Lung (tissue), 12 donors: ENCODE results near the gene SULT1A2. TPM values are rescaled to one million over a fixed set of nuclear protein-coding genes. Genes with fewer than 3 reads are reported as not detected.
A peak's percentile ranks its signal among the peaks of the same experiment; 100 is the strongest.

Source experiments
- ATAC-seq: fragments of 200-7000 bp; cut with Tn5 transposase; one replicate; pipeline ENCODE4 v1.9.1; 2020; ENCODE audit warnings: moderate number of reproducible peaks; ENCODE audit not compliant: insufficient read depth, low FRiP score
- DNase-seq, 3 donors: peaks; one replicate each; pipeline ENCODE4 v3.0.0-alpha.2; 2013 to 2017
- H3K27ac ChIP-seq, 2 donors: one replicate each; pipeline ENCODE4 v1.5.1; 2013; ENCODE audit warnings: mild to moderate bottlenecking in 2 of 2, moderate library complexity in 2 of 2, control low read depth in 1 of 2, inconsistent platforms in 1 of 2, low read depth in 1 of 2, low read length in 1 of 2
- H3K27me3 ChIP-seq, 3 donors: one replicate each; pipeline ENCODE4 v1.5.1; 2013; ENCODE audit warnings: low read length in 2 of 3; ENCODE audit not compliant: control insufficient read depth in 3 of 3, insufficient read depth in 3 of 3
- H3K36me3 ChIP-seq, 4 donors: one replicate each; pipeline ENCODE4 v1.5.1; 2013; ENCODE audit warnings: low read length in 4 of 4, mild to moderate bottlenecking in 1 of 4, moderate library complexity in 1 of 4; ENCODE audit not compliant: control insufficient read depth in 4 of 4, insufficient read depth in 4 of 4
- H3K4me1 ChIP-seq, 5 donors: one replicate each; pipeline ENCODE4 v1.5.1; 2013; ENCODE audit warnings: low read length in 5 of 5, mild to moderate bottlenecking in 2 of 5, moderate library complexity in 1 of 5; ENCODE audit not compliant: control insufficient read depth in 5 of 5, insufficient read depth in 5 of 5
- H3K4me3 ChIP-seq: one replicate; pipeline ENCODE4 v1.5.1; 2013; ENCODE audit warnings: mild to moderate bottlenecking, control low read depth, moderate library complexity
- H3K9ac ChIP-seq, 2 donors: one replicate each; pipeline ENCODE4 v1.5.1; 2013; ENCODE audit warnings: low read length in 2 of 2, control low read depth in 1 of 2; ENCODE audit not compliant: insufficient read depth in 1 of 2
- H3K9me3 ChIP-seq, 4 donors: one replicate each; pipeline ENCODE4 v1.5.1; 2013; ENCODE audit warnings: low read length in 3 of 4, mild to moderate bottlenecking in 1 of 4, moderate library complexity in 1 of 4; ENCODE audit not compliant: control insufficient read depth in 4 of 4, insufficient read depth in 3 of 4
- CTCF ChIP-seq: IDR thresholded peaks from 2 replicates; pipeline ENCODE4 v1.5.1; 2012; ENCODE audit warnings: mild to moderate bottlenecking; ENCODE audit errors: control extremely low read depth, extremely low read depth
- WGBS, 2 donors: extraction: QIAGEN DNeasy Blood & Tissue Kit; methylation state at CpG; one replicate each; pipeline ENCODE4 v1.1.7; 2013; 5-methylcytosine and 5-hydroxymethylcytosine counted together
- polyA plus RNA-seq, 2 donors: library from polyadenylated mRNA; stranded (reverse); fragments of 200-250 nt; gene quantifications; one replicate each; pipeline ENCODE4 v1.2.1, GENCODE V29; 2013
- total RNA-seq, 2 donors: library from RNA; depleted of rRNA in 1 of 2; stranded (reverse); fragments of >200 nt in 1 of 2; gene quantifications; one replicate each; pipeline ENCODE4 v1.2.1, GENCODE V29; 2014 to 2021
- donor health status: control.
- donor health status: control.
- donor health status: Bipolar disorder and iron deficiency.
- donor health status: healthy.
- donor health status: DM: yes; HTN: yes; CAD: no.

SULT1A2 gene
- total and polyA plus RNA-seq, 4 donors, result 3.7 to 14.2 (median 6.1) TPM

DNA sequence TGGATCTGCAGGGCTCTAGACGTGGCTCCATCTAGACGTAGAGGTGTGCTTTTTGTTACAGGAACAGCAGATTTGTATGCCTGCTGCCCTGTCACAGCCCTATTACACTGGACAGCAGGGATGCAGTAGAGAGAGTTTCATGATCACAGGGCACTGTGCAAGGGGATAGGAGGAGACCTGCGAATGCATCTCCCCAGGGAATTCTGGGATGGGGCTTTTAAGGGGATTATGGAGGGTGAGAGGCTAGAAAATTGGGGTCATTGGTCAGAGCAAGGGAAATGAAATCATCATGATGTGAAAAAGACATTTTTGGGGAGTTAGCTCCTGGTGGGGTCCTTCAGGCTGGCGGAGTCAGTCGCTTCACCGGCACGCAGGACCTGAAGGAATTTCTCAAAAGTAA lies 54.2 kb downstream of the SULT1A2 start:
- Histone ChIP-seq H3K27ac (peak overlapping the region in 1 of 2 donors; percentile 68), H3K4me3 (no peak overlapping the region), H3K9ac (no peak overlapping the region), H3K9me3 (peaks cover 0 to 3% (median 0%) of the 10 kb centered on the region in 4 donors), H3K27me3 (no peaks in the 10 kb centered on the region), H3K4me1 (peaks cover 0 to 12% (median 5%) of the 10 kb centered on the region in 5 donors), H3K36me3 (no peaks in the 10 kb centered on the region)
- 59 to 83% methylated on average over 7 of the region's 7 CpGs for WGBS, 2 donors
- DNase-seq (no peak), ATAC-seq (no peak)
- no peak for TF ChIP-seq CTCF

Other genes starting within 250 kb of the SULT1A2 start
- gene NPIPB6, start 233.5 kb downstream of the SULT1A2 start, total RNA-seq, result 1 to 10 TPM; 2.0 to 6.1 TPM
- under 1 TPM; 0.14 to 0.87 TPM for gene NPIPB6, start 233.5 kb downstream of the SULT1A2 start, polyA plus RNA-seq
- 10 to 100 TPM; 56.8 to 95.8 TPM for gene EIF3CL, start 193.2 kb downstream of the SULT1A2 start, total RNA-seq
- 10 to 100 TPM; 45.9 to 60.5 TPM for gene EIF3CL, start 193.2 kb downstream of the SULT1A2 start, polyA plus RNA-seq
- not detected for gene NPIPB7, start 124.7 kb downstream of the SULT1A2 start, total RNA-seq
- gene NPIPB7, start 124.7 kb downstream of the SULT1A2 start, polyA plus RNA-seq, result under 1 TPM; 0.21 to 0.28 TPM
- gene CLN3, start 105.0 kb downstream of the SULT1A2 start, total RNA-seq, result 10 to 100 TPM; 42.4 to 64.8 TPM
- gene CLN3, start 105.0 kb downstream of the SULT1A2 start, polyA plus RNA-seq, result 10 to 100 TPM; 50.1 to 62.2 TPM
- 10 to 100 TPM in 1 of 2 donors, 1 to 10 TPM in 1; 8.0 to 24.7 TPM for gene APOBR, start 102.4 kb downstream of the SULT1A2 start, total RNA-seq
- gene APOBR, start 102.4 kb downstream of the SULT1A2 start, polyA plus RNA-seq, result 10 to 100 TPM; 26.0 to 43.2 TPM
- gene IL27, start 90.2 kb downstream of the SULT1A2 start, total RNA-seq, result 1 to 10 TPM in 1 of 2 donors, not detected in 1; 1.1 TPM
- gene IL27, start 90.2 kb downstream of the SULT1A2 start, polyA plus RNA-seq, result 1 to 10 TPM in 1 of 2 donors, under 1 TPM in 1; 0.37 to 1.8 TPM
- 100 to 1,000 TPM in 1 of 2 donors, 1 to 10 TPM in 1; 8.0 to 212 TPM for gene NUPR1, start 58.1 kb downstream of the SULT1A2 start, total RNA-seq
- 100 to 1,000 TPM; 192 to 828 TPM for gene NUPR1, start 58.1 kb downstream of the SULT1A2 start, polyA plus RNA-seq
- 10 to 100 TPM; 17.8 to 30.4 TPM for gene SGF29, start 43.1 kb downstream of the SULT1A2 start, total RNA-seq
- 10 to 100 TPM; 18.5 to 46.6 TPM for gene SGF29, start 43.1 kb downstream of the SULT1A2 start, polyA plus RNA-seq
- 10 to 100 TPM; 37.3 to 43.1 TPM for gene SULT1A1, start 13.0 kb upstream of the SULT1A2 start, total RNA-seq
- 100 to 1,000 TPM in 1 of 2 donors, 10 to 100 TPM in 1; 34.6 to 118 TPM for gene SULT1A1, start 13.0 kb upstream of the SULT1A2 start, polyA plus RNA-seq
- gene NPIPB8, start 41.0 kb upstream of the SULT1A2 start, total RNA-seq, result 1 to 10 TPM in 1 of 2 donors, under 1 TPM in 1; 0.74 to 1.6 TPM
- gene NPIPB8, start 41.0 kb upstream of the SULT1A2 start, polyA plus RNA-seq, result not detected
- gene EIF3C, start 114.4 kb upstream of the SULT1A2 start, total RNA-seq, result 100 to 1,000 TPM; 334 to 382 TPM
- gene EIF3C, start 114.4 kb upstream of the SULT1A2 start, polyA plus RNA-seq, result 100 to 1,000 TPM; 324 to 984 TPM
- gene NPIPB9, start 154.7 kb upstream of the SULT1A2 start, total RNA-seq, result 1 to 10 TPM; 2.8 to 5.5 TPM
- gene NPIPB9, start 154.7 kb upstream of the SULT1A2 start, polyA plus RNA-seq, result under 1 TPM; 0.35 to 0.73 TPM
- gene ATXN2L, start 225.9 kb upstream of the SULT1A2 start, total RNA-seq, result 100 to 1,000 TPM in 1 of 2 donors, 10 to 100 TPM in 1; 73.0 to 140 TPM
- gene ATXN2L, start 225.9 kb upstream of the SULT1A2 start, polyA plus RNA-seq, result 100 to 1,000 TPM in 1 of 2 donors, 10 to 100 TPM in 1; 72.1 to 109 TPM
- gene TUFM, start 249.3 kb upstream of the SULT1A2 start, total RNA-seq, result 100 to 1,000 TPM in 1 of 2 donors, 10 to 100 TPM in 1; 58.6 to 185 TPM
- gene TUFM, start 249.3 kb upstream of the SULT1A2 start, polyA plus RNA-seq, result 100 to 1,000 TPM; 171 to 260 TPM